CD4-positive, alpha-beta T cell treated with Interleukin-4 for 1 hour (primary cell): Measurements from ENCODE around the gene TFE3.

Source experiments
- DNase-seq, 2 donors: peaks; one replicate each; pipeline ENCODE4 v3.0.0-alpha.2; 2020 to 2022

Gene TFE3

GRCh38 chrX:49059681-49060085 lies 16.5 kb upstream of the TFE3 start:
- no peak for DNase-seq

- DNase-seq, result no peak
Observed at GRCh38 chrX:49059201-49059600, 16.0 kb upstream of the TFE3 start.

DNA sequence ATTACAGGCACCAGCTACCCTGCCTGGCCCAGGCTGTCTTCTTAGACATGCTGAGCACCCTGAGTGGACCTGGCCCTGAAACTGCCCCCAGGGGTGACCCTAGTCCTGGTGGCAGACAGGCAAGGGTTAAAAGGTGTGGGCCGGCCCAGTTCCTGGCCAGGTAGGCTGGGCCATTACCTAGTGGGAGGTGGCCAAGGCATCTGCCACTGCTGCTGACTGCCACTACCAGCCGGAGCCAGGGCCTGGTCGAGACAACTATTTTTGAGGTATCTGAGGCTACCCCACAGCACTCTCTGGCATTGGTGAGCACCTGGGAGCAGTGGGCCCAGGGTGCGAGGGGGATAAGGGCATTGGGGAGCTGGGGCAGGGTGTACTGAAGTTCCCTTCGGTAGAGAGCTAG lies 15.6 kb upstream of the TFE3 start, which contains the start of gene CCDC120:
CCDC120 (plus strand) TSS at position 206 of the 400 bp plus-strand sequence. CDS start 3,043 bp downstream, outside the sequence.
- DNase-seq, result no peak

DNA sequence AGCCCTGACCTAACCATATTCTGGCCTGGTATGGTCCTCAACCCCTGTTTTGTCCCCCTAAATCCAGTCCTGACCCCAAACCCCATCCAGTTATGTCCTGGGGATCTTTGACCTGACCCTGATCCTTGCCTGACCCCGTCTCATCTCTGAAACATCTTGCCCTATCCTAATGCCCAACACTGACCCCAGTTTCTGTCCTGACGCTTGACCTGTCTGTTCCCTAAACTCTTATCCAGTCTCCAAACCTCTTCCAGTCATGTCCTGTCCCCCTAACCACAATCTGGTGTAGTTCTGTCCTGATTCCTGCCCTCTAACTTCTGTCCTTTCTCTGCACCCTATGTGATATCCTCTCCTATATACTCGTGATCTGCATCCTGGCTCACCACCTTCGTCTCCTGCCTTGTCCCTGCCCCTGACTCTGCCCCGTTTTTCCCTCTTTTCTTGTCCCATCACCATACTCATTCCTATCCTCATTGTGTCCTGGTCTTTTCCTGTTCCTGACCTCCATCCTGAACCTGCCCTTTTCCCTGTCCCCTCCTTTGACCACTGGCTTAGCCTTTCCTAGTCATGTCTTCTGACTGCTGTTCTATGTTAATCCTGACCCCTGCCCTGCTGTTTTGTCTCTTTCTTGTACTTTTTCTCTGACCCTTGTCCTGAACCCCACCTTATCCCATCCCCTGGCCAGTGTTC lies 11.1 kb upstream of the TFE3 start:
- DNase-seq, result no peak

GRCh38 chrX:49053223-49054072 lies 10.3 kb upstream of the TFE3 start:
- DNase-seq, result peak; percentile 72 to 81

- no peak for DNase-seq
Observed at GRCh38 chrX:49043987-49044281, 777 bp upstream of the TFE3 start.

GRCh38 chrX:49042581-49043219 lies 457 bp downstream of the TFE3 start:
- DNase-seq, result no peak

DNA sequence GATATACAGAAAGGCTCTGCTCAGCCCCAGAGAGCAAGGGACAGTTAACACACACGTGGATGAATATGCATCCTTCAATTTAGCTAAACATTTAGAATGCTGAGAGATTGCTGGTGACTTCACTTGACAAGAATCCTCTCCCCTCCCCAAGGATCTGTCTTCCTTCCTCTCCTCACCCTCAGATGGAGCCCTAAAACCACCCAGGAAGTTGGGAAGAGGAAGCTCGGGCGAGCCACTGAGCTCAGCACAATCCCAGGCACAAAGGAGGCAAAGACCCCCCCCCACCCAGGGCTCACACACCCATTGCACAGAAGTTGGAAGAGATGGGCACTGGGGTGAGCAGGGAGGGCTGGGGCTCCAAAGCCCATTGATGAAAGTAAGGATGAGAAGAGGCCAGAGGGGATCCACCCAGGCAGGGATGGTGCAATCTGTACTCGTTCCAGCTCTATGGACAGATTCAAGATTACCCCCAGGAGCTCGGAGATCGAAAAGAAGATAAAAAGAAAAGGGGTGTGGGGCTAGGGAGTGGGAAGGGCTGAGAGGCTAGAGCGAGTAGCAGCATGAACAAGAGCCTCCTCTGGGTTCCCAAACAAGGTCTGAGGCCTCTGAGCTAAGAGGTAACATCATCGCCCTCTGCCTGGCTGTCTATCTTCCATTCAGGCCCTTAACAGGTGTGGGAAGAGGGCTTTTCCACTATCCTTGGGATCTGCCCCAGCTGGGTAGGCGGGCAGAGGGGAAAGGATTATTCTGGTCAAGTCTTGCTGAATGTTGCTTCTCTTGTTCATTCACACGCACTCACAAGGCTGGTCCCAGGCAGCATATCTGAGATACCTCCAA lies 1.2 kb downstream of the TFE3 start:
- DNase-seq, result peak in 1 of 2 donors; percentile 27

DNA sequence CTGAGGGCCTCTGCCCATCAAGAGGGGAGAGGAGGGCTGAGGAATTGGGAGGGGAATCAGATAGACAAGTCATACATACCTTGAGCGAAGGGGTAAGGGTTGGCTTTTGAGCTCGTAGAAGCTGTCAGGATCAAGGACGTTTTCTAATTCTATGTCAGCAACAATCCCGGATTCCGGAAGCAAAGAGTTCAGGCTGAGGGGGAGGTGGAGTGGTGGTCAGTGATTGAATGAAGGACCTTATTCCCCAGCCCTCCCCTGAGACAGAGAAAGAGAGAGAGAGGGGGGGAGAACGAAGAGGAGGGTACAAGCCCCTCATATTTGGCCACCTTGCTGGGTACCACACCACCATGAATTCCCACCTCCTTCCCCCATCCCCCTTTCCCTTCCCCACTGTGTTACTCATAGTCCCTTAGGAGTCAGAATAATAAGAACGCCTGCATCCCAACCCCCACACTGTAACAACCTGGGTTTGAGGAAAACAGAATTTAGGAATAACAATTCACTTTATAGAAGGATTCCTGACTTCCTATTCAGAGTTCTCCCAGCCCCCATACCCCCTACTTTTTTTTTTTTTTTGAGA lies 2.7 kb downstream of the TFE3 start:
- no peak for DNase-seq

GRCh38 chrX:49039598-49040375 lies 3.4 kb downstream of the TFE3 start:
- DNase-seq, result peak; percentile 59 to 64

GRCh38 chrX:49037883-49038475 lies 5.2 kb downstream of the TFE3 start:
- DNase-seq, result no peak

- no peak for DNase-seq
Observed at GRCh38 chrX:49030283-49030682, 12.9 kb downstream of the TFE3 start.

DNA sequence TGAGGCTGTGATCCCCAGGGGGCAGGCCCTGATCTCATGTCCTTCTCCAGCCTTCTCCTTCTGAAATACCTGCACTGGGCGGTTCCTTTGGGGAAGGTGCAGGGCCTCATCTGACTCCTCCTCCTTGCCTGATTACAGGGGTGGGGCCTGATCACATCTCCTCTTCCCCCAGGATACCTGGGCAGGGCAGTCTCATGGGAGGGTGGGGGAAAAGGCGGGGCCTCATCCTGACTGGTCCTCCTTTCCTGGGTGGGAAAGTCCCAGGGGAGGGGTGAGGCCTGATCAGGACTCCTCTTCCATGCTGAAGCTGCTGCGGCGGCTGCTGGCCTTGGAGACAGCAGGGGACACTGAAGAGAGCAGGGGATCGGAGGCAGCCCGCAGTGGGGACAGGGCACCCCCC lies 13.3 kb downstream of the TFE3 start:
- DNase-seq, result no peak

DNA sequence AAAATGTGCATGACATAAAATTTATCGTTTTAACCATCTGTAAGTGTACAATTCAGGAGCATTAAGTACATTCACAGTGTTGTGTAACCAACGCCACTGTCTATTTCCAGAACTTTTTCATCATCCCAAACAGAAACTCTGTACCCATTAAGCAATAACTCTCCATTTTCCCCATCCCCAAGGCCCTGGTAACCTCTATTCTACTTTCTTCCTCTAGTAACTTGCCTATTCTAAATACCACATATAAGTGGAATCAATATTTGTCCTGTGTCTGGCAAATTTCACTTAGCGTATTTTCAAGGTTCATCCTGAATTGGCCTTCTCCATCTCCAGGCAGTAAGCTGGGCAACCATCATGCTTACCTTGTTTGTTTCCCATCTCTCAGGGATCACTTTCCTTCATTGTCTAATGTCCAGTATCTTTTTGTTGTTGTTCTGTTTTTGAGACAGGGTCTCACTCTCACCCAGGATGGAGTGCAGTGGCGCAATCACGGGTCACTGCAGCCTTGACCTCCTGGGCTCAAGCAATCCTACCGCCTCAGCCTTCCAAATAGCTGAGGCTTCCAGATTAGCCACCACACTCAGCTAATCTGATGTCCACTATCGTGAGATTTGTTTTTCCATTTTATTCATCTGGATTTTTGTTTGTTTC lies 23.4 kb downstream of the TFE3 start:
- DNase-seq, result no peak

DNA sequence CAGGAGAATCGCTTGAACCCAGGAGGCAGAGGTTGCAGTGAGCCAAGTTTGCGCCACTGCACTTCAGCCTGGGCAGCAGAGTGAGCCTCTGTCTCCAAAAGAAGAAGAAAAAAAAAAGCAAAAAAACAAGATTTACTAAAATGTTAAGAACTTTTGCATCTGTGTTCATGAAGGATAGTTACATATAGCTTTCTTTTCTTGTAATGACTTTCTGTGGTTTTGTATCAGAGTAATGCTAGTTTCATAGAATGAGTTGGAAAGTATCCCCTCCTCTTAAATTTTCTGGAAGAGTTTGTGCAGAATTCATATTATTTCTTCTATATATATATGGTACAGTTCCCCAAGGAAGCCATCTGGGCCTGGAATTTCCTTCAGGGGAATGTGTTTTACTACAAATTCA lies 24.1 kb downstream of the TFE3 start:
- DNase-seq, result no peak

GRCh38 chrX:49003696-49004095 lies 39.5 kb downstream of the TFE3 start:
- DNase-seq, result no peak

DNA sequence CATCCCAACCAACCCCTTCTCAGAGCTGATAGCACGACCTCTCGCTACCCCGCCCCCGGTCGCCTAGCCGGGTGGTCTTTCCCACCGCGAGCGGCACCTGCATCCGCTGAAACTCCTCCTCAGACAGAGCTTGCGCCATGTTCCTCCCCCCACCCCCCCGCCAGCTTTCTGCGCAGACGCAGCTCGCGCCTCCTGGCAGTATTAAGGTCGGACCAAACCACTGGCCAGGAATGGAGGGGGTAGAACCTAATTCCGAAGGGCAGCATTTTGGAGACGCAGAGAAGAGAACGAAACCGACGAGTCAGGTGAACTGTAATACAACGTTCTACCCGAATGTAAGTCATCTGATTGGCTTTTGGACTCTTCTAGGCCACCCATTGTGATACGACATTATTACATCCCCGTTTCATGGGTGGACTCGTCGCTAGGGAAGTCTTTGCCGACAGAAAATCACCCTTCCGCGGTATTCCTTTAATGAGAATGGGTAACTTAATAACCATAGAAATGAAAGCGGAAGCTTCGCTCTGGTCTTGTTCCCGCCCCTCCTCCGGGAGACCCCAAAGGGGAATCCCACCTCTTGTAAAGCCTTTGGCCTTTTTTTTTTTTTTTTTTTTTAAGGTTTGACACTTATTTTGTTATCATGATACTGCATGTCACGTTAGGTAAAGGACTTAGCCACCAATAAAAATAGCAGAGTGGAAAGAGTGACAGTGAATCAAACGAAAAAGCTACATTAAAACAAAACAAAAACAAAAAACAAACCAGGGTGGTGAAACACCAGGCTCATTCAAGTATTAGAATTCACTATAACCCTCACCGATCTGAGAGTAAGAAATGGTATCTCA lies 40.8 kb downstream of the TFE3 start, which contains the start of gene GRIPAP1:
GRIPAP1 (minus strand) TSS at position 174 of the 845 bp plus-strand sequence; CDS start at position 139, 35 bp downstream.
- peak; percentile 92 to 93 for DNase-seq

- DNase-seq, result peak; percentile 79
Observed at GRCh38 chrX:49001521-49002090, 41.6 kb downstream of the TFE3 start.

GRCh38 chrX:49000636-49001035 lies 42.5 kb downstream of the TFE3 start:
- DNase-seq, result no peak
